Activated CD4-positive, CD25-positive, alpha-beta regulatory T cell treated with anti-CD3 and anti-CD28 coated beads, Interleukin-2, amount 50 U/mL, for 16 hours (primary cell): Measurements from ENCODE around the gene RPS2.
A peak's percentile ranks its signal among the peaks of the same experiment; 100 is the strongest.
"Not testable (repeated sequence)": the region's sequence is repeated elsewhere in the genome, so short reads cannot be mapped to it uniquely, and the experiment has no call there.

ENCODE experiments used
- DNase-seq: peaks from one replicate; pipeline ENCODE4 v3.0.0-alpha.2; 2020; ENCODE audit warnings: low read depth, low spot score

The RPS2 gene

GRCh38 chr16:1942047-1942809, 22.4 kb downstream of the RPS2 start:
- no peak for DNase-seq

- no peak for DNase-seq
Observed at GRCh38 chr16:1941162-1942046, 23.2 kb downstream of the RPS2 start.

DNA sequence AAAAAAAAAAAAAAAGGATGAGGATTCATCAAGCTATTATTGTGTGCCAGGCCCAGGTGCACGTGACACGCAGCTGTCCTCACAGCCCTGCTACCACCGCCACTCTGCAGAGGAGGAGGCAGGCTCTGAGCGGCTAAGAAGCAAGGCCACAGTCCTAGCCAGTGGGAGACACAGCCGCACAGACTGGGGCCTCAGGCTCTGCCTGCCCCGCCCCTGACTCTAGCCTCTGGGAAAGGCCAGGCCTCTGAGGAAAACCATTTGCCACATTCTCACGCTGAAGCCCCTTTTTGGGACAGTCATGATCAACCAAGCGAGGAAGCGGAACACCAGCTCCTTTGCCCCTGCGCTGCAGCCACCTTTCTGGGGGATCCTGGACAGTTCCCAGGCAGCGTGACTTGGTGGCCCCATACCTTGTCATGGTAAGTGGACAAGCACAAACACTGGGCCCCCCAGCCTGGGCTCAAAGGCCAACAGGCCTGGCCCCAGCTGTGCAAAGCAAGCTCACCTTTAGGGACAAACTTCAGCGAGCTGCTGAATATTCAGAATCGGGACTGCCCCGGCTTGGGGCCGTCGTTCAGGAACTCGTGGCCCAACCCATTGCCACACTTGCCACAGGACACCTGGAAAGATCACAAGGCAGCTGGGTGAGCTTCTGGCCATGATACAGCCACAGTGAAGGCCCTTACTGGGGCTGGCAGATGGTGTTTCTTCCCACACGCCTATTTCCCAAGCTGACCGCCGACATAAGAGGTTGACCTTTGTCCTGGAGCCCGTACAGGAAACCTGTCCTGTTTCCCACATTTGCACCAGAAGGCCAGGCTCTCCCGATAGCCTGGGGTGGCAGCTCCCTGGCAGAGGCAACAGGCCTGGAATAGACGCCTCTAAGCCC, 24.1 kb downstream of the RPS2 start:
- DNase-seq = no peak

GRCh38 chr16:1939833-1940232, 24.8 kb downstream of the RPS2 start:
- not testable (repeated sequence) for DNase-seq

DNA sequence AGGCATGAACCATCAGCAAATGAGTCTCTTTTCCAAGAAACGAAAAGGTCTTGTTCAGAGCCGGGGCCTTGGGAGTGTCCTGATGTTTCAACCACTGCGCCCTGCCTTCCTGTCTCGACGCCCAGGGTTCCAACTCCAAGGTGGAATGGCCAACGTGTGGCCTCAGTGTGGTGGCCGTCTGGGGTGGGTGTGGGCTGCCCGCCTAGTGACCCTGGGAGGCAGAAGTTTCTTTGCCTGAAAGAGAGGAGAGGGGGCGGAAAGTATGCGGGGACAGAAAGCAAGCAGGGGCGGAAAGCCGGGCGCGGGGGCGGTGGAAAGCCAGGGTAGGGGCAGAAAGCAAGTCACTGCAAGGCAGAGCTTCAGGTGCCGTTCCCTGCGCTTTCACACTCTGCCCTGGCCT, 25.7 kb downstream of the RPS2 start:
- DNase-seq = no peak

DNA sequence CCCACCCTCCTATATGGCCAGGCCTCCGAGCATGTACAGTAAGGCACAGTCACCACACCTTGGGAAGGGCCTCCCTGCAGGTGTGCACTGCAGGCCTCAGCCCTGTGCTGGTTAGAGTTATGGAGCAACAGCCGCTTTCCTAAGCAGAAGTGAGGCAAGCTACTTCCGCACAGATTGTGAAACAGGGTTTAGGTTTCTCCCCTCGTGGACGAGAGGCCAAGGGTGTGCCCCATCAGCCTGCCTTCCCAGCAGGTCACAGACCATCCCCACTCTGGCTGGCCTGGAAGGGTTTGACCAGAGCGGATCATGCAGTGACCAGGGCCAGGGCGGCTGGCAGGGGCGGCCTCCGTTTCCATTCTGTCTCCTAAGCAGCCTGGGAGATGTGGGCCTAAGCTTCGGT, 26.3 kb downstream of the RPS2 start:
- no peak for DNase-seq

DNA sequence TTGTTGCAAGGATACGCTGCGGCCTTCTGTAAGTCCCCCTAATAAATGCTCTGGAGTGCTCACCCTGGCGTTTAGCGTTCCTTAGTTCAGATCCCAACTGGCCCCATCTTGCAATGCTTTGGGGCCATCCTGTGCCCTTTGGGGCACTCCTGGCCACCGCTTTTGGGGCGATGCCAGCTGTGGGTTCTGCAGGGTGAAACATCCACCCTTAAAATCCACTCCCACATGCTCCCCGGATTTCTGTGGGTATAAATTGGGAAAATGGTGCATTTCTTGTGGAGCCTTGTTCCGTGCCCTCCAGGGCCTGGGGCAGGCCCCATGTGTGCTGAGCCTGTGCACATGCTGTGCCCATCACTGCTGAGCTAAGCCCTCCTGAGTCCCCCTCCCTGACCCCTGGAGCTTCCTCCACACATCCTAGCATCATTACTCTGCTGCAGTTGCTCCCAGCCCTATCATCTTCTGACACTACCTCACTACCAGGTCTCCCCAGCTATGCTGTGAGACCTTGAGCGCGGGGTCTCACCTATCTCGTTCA, 27.6 kb downstream of the RPS2 start:
- DNase-seq = no peak

DNA sequence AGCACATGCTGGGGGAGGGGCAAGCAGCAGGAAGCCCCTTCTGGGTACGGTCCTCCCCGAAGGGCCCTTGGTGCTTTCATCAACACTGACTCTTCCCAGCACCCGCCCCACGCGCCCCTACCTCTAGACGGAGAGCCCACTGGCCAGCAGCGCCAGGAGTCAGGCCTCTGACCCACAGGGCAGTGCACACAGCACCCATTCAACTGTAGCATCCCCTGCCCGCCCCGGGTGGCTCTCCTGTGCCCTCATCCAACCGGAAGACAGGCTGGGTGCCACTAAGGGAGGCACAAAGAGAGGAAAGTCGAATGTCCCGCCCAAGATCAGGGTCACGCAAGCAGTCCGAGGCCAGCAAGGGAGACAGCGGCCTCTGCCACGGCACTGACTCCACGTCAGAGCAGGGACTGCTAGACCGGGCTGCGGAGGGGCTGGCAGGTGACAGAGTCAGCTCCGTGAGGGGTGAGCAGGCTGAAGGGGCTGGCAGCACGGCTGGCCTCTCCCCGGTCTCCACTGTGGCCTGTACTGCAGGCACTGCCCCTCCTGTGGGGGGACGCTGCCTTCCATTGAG, 31.4 kb downstream of the RPS2 start:
- no peak for DNase-seq

GRCh38 chr16:1932050-1933028, 32.3 kb downstream of the RPS2 start:
- DNase-seq = no peak

DNA sequence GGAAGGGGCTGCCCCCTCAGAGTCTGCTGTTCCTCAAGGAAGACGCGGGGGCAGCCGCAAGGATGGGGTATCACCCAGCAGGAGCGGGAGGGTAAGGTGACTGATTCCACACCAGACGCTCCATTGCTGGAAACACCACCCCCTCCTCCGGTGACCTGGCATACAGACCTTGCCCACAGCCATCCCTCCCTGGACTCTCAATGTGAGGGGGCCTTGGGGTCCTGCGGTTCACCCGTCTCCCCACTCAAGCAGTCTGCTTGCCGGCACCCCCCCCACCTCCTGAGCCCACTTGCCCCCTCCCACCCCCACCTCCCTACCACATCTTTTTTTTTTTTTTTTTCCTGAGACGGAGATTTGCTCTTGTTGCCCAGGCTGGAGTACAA, 34.3 kb downstream of the RPS2 start:
- no peak for DNase-seq

GRCh38 chr16:1929578-1930337, 34.9 kb downstream of the RPS2 start:
- DNase-seq = peak; percentile 85

- no peak for DNase-seq
Observed at GRCh38 chr16:1929105-1929504, 35.5 kb downstream of the RPS2 start.

GRCh38 chr16:1926271-1926670, 38.4 kb downstream of the RPS2 start:
- DNase-seq = no peak

GRCh38 chr16:1924095-1924494, 40.5 kb downstream of the RPS2 start:
- no peak for DNase-seq

- no peak for DNase-seq
Observed at GRCh38 chr16:1923299-1924034, 41.2 kb downstream of the RPS2 start.

DNA sequence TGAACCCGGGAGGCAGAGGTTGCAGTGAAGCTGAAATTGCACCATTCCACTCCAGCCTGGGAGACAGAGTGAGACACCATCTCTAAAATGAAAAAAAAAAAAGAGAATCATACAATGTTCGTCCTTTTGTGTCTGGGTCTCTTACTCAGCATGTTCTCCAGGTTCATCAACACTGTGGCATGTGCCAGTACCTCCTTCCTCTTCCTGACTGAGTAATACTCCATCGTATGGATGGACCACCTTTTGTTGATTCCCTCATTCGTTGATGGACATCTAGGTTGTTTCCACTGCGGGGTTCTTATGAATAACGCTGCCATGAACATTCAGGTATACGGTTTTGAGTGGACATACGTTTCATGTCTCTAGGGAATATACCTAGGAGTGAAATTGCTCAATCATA, 42.3 kb downstream of the RPS2 start:
- DNase-seq = no peak

GRCh38 chr16:1920727-1921171, 43.9 kb downstream of the RPS2 start:
- DNase-seq = no peak

- DNase-seq = not testable (repeated sequence)
Observed at GRCh38 chr16:1920122-1920521, 44.5 kb downstream of the RPS2 start.
